Pancreas (tissue), 10 donors: ENCODE results near the gene ROS1. TPM values are rescaled to one million over a fixed set of nuclear protein-coding genes. Genes with fewer than 3 reads are reported as not detected.
A peak's percentile ranks its signal among the peaks of the same experiment; 100 is the strongest.

Experiments used
- ATAC-seq, 4 donors: fragments of 200-7000 bp; cut with Tn5 transposase; one replicate each; pipeline versions ENCODE4 v1.8.0 to v1.9.1; 2020; ENCODE audit warnings: mild to moderate bottlenecking in 4 of 4, moderate library complexity in 4 of 4
- DNase-seq, 6 donors: peaks; one replicate each; pipeline ENCODE4 v3.0.0-alpha.2; 2020
- FAIRE-seq: peaks from 2 replicates; lab custom pipeline; 2012; peaks lifted over from hg19 to GRCh38; lab: Jason Lieb, UNC
- H3K27ac ChIP-seq, 4 donors: fragments of 200-600 bp; sonication (generic); 1 replicate in 3 of 4; 2 replicates in 1 of 4; pipeline versions ENCODE4 v1.5.0 to v1.8.0; 2020
- H3K27me3 ChIP-seq, 4 donors: fragments of 200-600 bp; one replicate each; pipeline ENCODE4 v1.8.0; 2021
- H3K36me3 ChIP-seq, 3 donors: fragments of 200-600 bp; sonication (generic) in 1 of 3; one replicate each; pipeline versions ENCODE4 v1.5.0 to v1.8.0; 2020 to 2021
- H3K4me1 ChIP-seq, 3 donors: fragments of 200-600 bp; one replicate each; pipeline ENCODE4 v1.8.0; 2021
- H3K4me3 ChIP-seq, 4 donors: fragments of 200-600 bp; sonication (generic) in 2 of 4; one replicate each; pipeline versions ENCODE4 v1.5.0 to v1.8.0; 2020 to 2021
- H3K9me3 ChIP-seq, 4 donors: fragments of 200-600 bp; one replicate each; pipeline ENCODE4 v1.8.0; 2021
- WGBS, 2 donors: extraction: QIAGEN DNeasy Blood & Tissue Kit; methylation state at CpG; one replicate each; pipeline ENCODE4 v1.1.7; 2013; 5-methylcytosine and 5-hydroxymethylcytosine counted together
- intact Hi-C, 3 donors: fragments of 100-400 bp; cut with DNase I; formaldehyde crosslinking; loops; one replicate each; pipeline versions ENCODE4 v1.11.1 to v1.14.2; 2022
- polyA plus RNA-seq, 2 donors: library from polyadenylated mRNA; stranded (reverse); fragments of 200-250 nt; gene quantifications; one replicate each; pipeline ENCODE4 v1.2.3, GENCODE V29; 2013
- total RNA-seq, 6 donors: library from RNA; stranded (reverse); fragmentation: NEBNext Ultra II Directional in 4 of 6; extraction: Animal tissue kit (Norgen Biotek cat#: 25700) in 4 of 6; gene quantifications; one replicate each; pipeline versions ENCODE4 v1.2.1 to v1.2.4, GENCODE V29; 2021 to 2023
- TF ChIP-seq, protein P1 (sequence below), 4 donors: fragments of 200-600 bp; sonication (generic) in 3 of 4; IDR thresholded peaks; one replicate each; pipeline versions ENCODE4 v1.5.0 to v1.8.0; 2021; ENCODE audit warnings: antibody characterized with exemption in 4 of 4
- donor health status: healthy with polysubstance abuse.
- donor health status: DM: no; HTN: no; CAD: no; lungs with moderate emphysema.
- donor health status: DM: no; HTN: no; CAD: no.
- donor health status: control.
- donor health status: control.
- donor health status: Bipolar disorder and iron deficiency.
- donor health status: DM: yes; HTN: yes; CAD: no.
- donor health status: DM: no; HTN: no; CAD: no.
- donor health status: DM: no; HTN: no; CAD: no.
- donor health status: DM: yes; HTN: yes; CAD: no.

Gene ROS1
- total and polyA plus RNA-seq, 8 donors = 0.02 to 0.09 (median 0.04) TPM; not detected in 2

DNA sequence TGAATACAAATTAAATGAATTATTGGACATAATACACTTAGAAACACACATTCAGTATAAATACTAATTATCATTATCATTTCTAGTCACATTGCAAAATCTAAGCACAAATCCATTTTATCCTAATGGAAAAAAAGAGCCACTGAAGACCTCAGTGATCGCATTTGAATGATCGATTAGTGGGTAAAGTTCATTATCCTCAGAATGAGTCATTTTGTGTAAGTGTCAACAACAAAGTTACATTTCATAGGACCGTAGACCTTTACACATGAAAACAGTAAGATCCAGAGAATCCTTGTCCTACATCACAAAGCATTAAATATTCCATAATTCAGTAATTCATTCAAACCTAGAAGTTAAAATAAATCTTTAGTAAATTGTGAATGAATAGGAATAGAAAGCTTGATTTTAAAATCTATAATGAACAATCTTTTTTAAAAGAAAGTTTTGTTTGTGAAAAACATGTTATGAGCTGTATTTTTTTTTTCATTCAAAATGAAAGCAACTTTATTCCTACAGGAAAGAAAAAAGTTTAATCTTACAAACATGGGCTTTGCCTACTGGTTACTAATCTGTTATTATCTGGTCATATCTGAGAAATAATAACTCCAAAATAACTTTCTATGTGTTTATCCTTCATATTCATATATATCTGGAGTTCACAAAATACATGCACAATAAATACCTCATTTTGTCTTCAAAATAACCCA, 33.7 kb downstream of the ROS1 start:
- no peaks in the 10 kb centered on the region for H3K27me3 ChIP-seq
- intact Hi-C loops = no loop called here
- whole genome bisulfite sequencing, 2 donors = 92 to 95% methylated on average over 3 of the region's 3 CpGs
- H3K36me3 ChIP-seq = no peaks in the 10 kb centered on the region
- ATAC-seq (no peak), FAIRE-seq (no peak), DNase-seq (no peak)
- no peaks in the 10 kb centered on the region for H3K9me3 ChIP-seq
- peaks cover 7 to 15% (median 9%) of the 10 kb centered on the region in 3 donors for H3K4me1 ChIP-seq
- no peak overlapping the region for H3K27ac ChIP-seq
- TF ChIP-seq, protein P1, sequence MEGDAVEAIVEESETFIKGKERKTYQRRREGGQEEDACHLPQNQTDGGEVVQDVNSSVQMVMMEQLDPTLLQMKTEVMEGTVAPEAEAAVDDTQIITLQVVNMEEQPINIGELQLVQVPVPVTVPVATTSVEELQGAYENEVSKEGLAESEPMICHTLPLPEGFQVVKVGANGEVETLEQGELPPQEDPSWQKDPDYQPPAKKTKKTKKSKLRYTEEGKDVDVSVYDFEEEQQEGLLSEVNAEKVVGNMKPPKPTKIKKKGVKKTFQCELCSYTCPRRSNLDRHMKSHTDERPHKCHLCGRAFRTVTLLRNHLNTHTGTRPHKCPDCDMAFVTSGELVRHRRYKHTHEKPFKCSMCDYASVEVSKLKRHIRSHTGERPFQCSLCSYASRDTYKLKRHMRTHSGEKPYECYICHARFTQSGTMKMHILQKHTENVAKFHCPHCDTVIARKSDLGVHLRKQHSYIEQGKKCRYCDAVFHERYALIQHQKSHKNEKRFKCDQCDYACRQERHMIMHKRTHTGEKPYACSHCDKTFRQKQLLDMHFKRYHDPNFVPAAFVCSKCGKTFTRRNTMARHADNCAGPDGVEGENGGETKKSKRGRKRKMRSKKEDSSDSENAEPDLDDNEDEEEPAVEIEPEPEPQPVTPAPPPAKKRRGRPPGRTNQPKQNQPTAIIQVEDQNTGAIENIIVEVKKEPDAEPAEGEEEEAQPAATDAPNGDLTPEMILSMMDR (IDR thresholded peaks at IDR 0.05) = no peak
- no peak overlapping the region for H3K4me3 ChIP-seq

DNA sequence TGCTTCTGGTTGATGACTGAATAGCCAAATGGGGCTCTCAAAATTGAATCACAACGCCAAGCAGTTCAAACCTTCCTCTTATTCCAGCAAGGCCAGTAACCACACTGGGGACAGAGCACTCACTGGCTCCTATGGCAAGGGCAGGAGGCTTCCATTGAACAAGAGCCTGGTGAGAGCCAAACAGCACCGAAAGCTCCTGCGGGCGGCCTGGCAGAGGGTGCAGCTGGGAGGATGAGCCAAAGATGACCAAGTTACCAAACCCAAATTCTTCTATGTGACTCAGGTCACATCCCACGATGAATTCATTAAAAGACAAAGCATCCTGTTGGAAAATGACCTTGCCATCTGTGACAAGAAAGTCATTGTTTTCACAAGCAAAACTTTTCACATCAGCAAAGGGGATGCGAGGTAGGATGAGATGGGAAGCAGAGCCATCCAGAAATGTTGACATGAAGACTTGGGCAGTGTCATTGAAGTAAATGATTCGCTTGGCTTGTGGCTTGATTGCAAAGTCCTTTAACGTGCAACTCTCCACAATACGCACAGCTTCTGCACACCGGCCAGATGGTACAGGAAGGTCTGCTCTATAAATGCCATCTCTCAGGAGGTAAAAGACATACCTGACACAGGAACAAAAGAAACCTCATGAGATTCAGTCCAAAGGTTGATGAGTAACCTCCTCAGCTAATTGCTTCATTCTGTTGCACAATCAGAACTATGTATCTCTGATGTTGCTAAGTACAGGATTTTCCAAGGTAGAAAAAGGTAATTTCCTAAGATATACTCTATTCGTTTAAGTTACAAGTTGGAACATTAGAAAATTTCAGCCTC, 36.3 kb downstream of the ROS1 start:
- peaks cover 8 to 16% (median 13%) of the 10 kb centered on the region in 3 donors for H3K4me1 ChIP-seq
- intact Hi-C loops = no loop called here
- H3K27me3 ChIP-seq = no peaks in the 10 kb centered on the region
- TF ChIP-seq, protein P1 (IDR thresholded peaks at IDR 0.05) = no peak
- FAIRE-seq (no peak), DNase-seq (no peak), ATAC-seq (peak in 2 of 4 donors; percentile 30 to 48)
- no peaks in the 10 kb centered on the region for H3K9me3 ChIP-seq
- 86 to 88% methylated on average over 11 of the region's 11 CpGs for WGBS, 2 donors
- no peak overlapping the region for H3K27ac ChIP-seq
- H3K36me3 ChIP-seq = no peaks in the 10 kb centered on the region
- no peak overlapping the region for H3K4me3 ChIP-seq

DNA sequence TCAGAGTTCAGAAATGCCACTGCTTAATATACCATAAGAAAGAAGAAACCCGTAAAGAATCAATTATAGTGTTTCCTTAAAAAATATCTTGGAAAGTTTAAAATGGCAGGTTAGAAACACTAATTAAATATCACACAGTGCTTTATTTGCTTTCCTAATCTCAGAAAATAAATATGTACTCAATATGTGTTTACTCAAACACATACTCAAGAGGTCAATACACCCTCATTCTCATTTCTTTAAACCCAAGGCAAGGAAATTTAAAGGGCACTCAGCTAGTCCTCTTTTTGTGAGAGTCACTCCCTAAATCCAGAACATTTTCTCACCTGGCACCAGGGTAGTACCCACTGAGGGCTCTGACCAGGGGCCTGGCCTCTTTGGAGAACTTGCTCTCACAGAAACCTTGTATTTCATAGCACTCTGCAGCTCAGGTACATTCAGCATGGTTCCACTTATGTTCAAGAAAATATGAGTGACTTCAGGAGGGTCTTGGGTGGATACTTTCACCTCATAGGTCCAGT, 38.2 kb downstream of the ROS1 start:
- Histone ChIP-seq H3K4me1 (peaks cover 8 to 16% (median 13%) of the 10 kb centered on the region in 3 donors), H3K4me3 (no peak overlapping the region), H3K27me3 (no peaks in the 10 kb centered on the region), H3K27ac (no peak overlapping the region), H3K36me3 (no peaks in the 10 kb centered on the region), H3K9me3 (no peaks in the 10 kb centered on the region)
- DNase-seq = no peak
- intact Hi-C loops = no loop called here
- TF ChIP-seq, protein P1 (IDR thresholded peaks at IDR 0.05) = no peak
- ATAC-seq = peak; percentile 76 to 89 (median 87)
- no peak for FAIRE-seq
- 22 to 29% methylated on average over 1 of the region's 1 CpG for WGBS, 2 donors

DNA sequence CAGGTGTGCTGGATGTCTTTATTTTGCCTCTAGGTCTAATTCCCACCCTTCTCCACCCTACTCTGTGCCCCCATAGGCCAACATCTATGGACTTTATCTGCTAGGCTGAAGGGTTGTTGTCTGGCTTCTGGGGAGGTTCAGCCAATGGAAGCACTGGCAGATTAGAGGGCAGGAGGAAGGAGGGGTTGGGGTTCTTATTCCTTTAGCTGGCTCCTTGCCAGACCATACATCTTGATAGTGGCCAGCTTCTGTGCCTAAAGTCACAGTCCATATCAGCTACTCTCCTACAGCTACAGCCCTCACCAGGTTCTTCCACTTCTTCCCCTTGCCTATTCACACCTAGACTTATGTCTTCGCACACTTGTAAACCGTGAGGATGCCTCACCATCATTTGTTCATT, 41.1 kb downstream of the ROS1 start:
- no peak for FAIRE-seq
- no peak for DNase-seq
- Histone ChIP-seq H3K9me3 (no peaks in the 10 kb centered on the region), H3K27ac (no peak overlapping the region), H3K4me1 (peaks cover 8 to 16% (median 13%) of the 10 kb centered on the region in 3 donors), H3K36me3 (no peaks in the 10 kb centered on the region), H3K4me3 (no peak overlapping the region), H3K27me3 (no peaks in the 10 kb centered on the region)
- TF ChIP-seq, protein P1 (IDR thresholded peaks at IDR 0.05) = no peak
- no peak for ATAC-seq
- WGBS, 2 donors = 93 to 95% methylated on average over 2 of the region's 2 CpGs
- intact Hi-C loops = no loop called here
